PC-3 (cell line): ENCODE data around the gene GBE1. TPM values are rescaled to one million over a fixed set of nuclear protein-coding genes. Genes with fewer than 3 reads are reported as not detected.

Experiments
- ATAC-seq: fragments of 200-7000 bp; cut with Tn5 transposase; 2 replicates; pipeline ENCODE4 v1.9.1; 2020; ENCODE audit warnings: mild to moderate bottlenecking, moderate library complexity
- BruUV-seq: library from RNA; stranded (reverse); fragments of 400-500 nt; replicated peaks from 2 replicates; lab custom pipeline; 2021; lab: Mats Ljungman, UMichigan
- CTCF ChIA-PET: fragments of 300-600 bp; sonication (Branson Sonifier 250); formaldehyde crosslinking; loops from one replicate; lab custom pipeline; 2022; ENCODE audit warnings: antibody characterized with exemption; lab: Charles Lee
- POLR2A ChIA-PET: fragments of 300-600 bp; sonication (Branson Sonifier 250); formaldehyde crosslinking; loops from one replicate; lab custom pipeline; 2022; ENCODE audit warnings: antibody characterized with exemption; ENCODE audit not compliant: unreplicated experiment; lab: Charles Lee
- DNase-seq: peaks from one replicate; pipeline ENCODE4 v3.0.0-alpha.2; 2015
- H2AFZ ChIP-seq: fragments of 300-600 bp; sonication (generic); 2 replicates; pipeline ENCODE4 v1.6.0; 2016; ENCODE audit warnings: antibody characterized with exemption, low read length
- H3F3A ChIP-seq: fragments of 300-600 bp; sonication (generic); one replicate; pipeline ENCODE4 v1.6.0; 2017; ENCODE audit warnings: antibody characterized with exemption, low read length, control low read depth, mild to moderate bottlenecking; ENCODE audit not compliant: unreplicated experiment
- H3K27ac ChIP-seq: fragments of 300-600 bp; sonication (generic); 2 replicates; pipeline ENCODE4 v1.5.1; 2016; ENCODE audit warnings: mild to moderate bottlenecking, low read length
- H3K27me3 ChIP-seq: fragments of 300-600 bp; sonication (generic); 2 replicates; pipeline ENCODE4 v1.6.1; 2016; ENCODE audit warnings: low read length, mixed read lengths
- H3K36me3 ChIP-seq: fragments of 300-600 bp; sonication (generic); 2 replicates; pipeline ENCODE4 v1.6.1; 2016; ENCODE audit warnings: low read depth, mixed run types, low read length, mixed read lengths
- H3K4me1 ChIP-seq: fragments of 300-600 bp; sonication (generic); 2 replicates; pipeline ENCODE4 v1.5.1; 2016; ENCODE audit warnings: low read length; ENCODE audit not compliant: insufficient read depth
- H3K4me2 ChIP-seq: fragments of 300-600 bp; sonication (generic); 2 replicates; pipeline ENCODE4 v1.6.0; 2016; ENCODE audit warnings: low read length
- H3K4me3 ChIP-seq: fragments of 300-600 bp; sonication (generic); 2 replicates; pipeline ENCODE4 v1.5.1; 2016; ENCODE audit warnings: mild to moderate bottlenecking, low read length, mixed read lengths
- H3K79me2 ChIP-seq: fragments of 300-600 bp; sonication (generic); 2 replicates; pipeline ENCODE4 v1.6.1; 2017; ENCODE audit warnings: low read length, mixed read lengths
- H3K9ac ChIP-seq: fragments of 300-600 bp; sonication (generic); 2 replicates; pipeline ENCODE4 v1.6.0; 2016; ENCODE audit warnings: mild to moderate bottlenecking, low read length
- H3K9me2 ChIP-seq: fragments of 300-600 bp; sonication (generic); replicated peaks from 2 replicates; pipeline ENCODE4 v1.6.1; 2016; ENCODE audit warnings: mixed run types, low read length, mixed read lengths
- H3K9me3 ChIP-seq: fragments of 300-600 bp; sonication (generic); 2 replicates; pipeline ENCODE4 v1.6.1; 2016; ENCODE audit warnings: low read length, mixed read lengths
- H4K20me1 ChIP-seq: fragments of 300-600 bp; sonication (generic); 2 replicates; pipeline ENCODE4 v1.6.1; 2016; ENCODE audit warnings: low read length, mixed read lengths
- CTCF ChIP-seq: fragments of 300-600 bp; sonication (generic); conservative IDR thresholded peaks from 2 replicates; pipeline ENCODE4 v1.5.1; 2017; ENCODE audit warnings: antibody characterized with exemption, low read depth, mild to moderate bottlenecking, low read length
- EZH2 ChIP-seq: fragments of 300-600 bp; sonication (generic); IDR thresholded peaks from one replicate; pipeline ENCODE4 v1.6.1; 2017; ENCODE audit warnings: antibody characterized with exemption, mild to moderate bottlenecking, low read length; ENCODE audit not compliant: unreplicated experiment
- EZH2phosphoT487 ChIP-seq: fragments of 300-600 bp; sonication (generic); IDR thresholded peaks from 2 replicates; pipeline ENCODE4 v1.6.1; 2018; ENCODE audit warnings: mild to moderate bottlenecking, antibody characterized with exemption, low read length, borderline replicate concordance
- intact Hi-C: fragments of 100-400 bp; cut with micrococcal nuclease; formaldehyde crosslinking; loops from 2 replicates; pipeline ENCODE4 v1.9.0; 2023
- total RNA-seq: library from RNA; depleted of rRNA; stranded (reverse); fragments of >200 nt; gene quantifications from 2 replicates; pipeline ENCODE4 v1.2.3, GENCODE V29; 2014

GBE1 gene
- total RNA-seq, 1 experiment from 2014 or later = 57.7 TPM

GRCh38 chr3:81650187-81650586 is 111.3 kb downstream of the GBE1 start:
- DNase-seq (no peak), ATAC-seq (no peak)
- no peak overlapping the region for H3K27ac ChIP-seq
- no peaks in the 10 kb centered on the region for H4K20me1 ChIP-seq
- no peak overlapping the region for H3K4me3 ChIP-seq
- no peak overlapping the region for H3K4me2 ChIP-seq
- H3K9me3 ChIP-seq = no peaks in the 10 kb centered on the region
- ChIA-PET POLR2A (interaction anchor here (0.6 kb wide), 1 partner anchor 46 kb away, joined by 3 read pairs; no protein-coding TSS in a partner anchor), CTCF (no interaction called here)
- no peaks in the 10 kb centered on the region for H3F3A ChIP-seq
- peaks cover 15% of the 10 kb centered on the region; the same call in 1 of the 2 replicates for H3K4me1 ChIP-seq
- H3K9ac ChIP-seq = no peak overlapping the region
- intact Hi-C loops = no loop called here
- no peak for TF ChIP-seq CTCF
- TF ChIP-seq EZH2phosphoT487 = no peak
- TF ChIP-seq EZH2 = no peak
- no peak overlapping the region for H2AFZ ChIP-seq
- no peaks in the 10 kb centered on the region for H3K79me2 ChIP-seq
- no peaks in the 10 kb centered on the region for H3K27me3 ChIP-seq
- BruUV-seq = no TSS peak
- H3K9me2 ChIP-seq = no peaks in the 10 kb centered on the region
- H3K36me3 ChIP-seq = peaks cover 4% of the 10 kb centered on the region; the same call in 1 of the 2 replicates

- POLR2A ChIA-PET = no interaction called here
Observed at GRCh38 chr3:81645248-81645647, 116.2 kb downstream of the GBE1 start.

More at GRCh38 chr3:81645248-81645647, 116.2 kb downstream of the GBE1 start:
- ATAC-seq (no peak), DNase-seq (no peak)
- Histone ChIP-seq H3K4me3 (no peak overlapping the region), H3K9me2 (no peaks in the 10 kb centered on the region), H3K4me1 (peaks cover 9% of the 10 kb centered on the region; the same call in 1 of the 2 replicates), H3K9me3 (no peaks in the 10 kb centered on the region), H2AFZ (no peak overlapping the region), H3K27me3 (no peaks in the 10 kb centered on the region), H3K9ac (no peak overlapping the region), H3K4me2 (no peak overlapping the region), H3K36me3 (peaks cover 7% of the 10 kb centered on the region; the same call in 1 of the 2 replicates), H3K27ac (no peak overlapping the region), H3K79me2 (no peaks in the 10 kb centered on the region), H4K20me1 (no peaks in the 10 kb centered on the region), H3F3A (no peaks in the 10 kb centered on the region)
- TF ChIP-seq CTCF (no peak), EZH2phosphoT487 (no peak), EZH2 (no peak)
- CTCF ChIA-PET = interaction anchor here (0.6 kb wide), 1 partner anchor 92 kb away, joined by 4 read pairs; no protein-coding TSS in a partner anchor
- intact Hi-C loops = no loop called here
- no TSS peak for BruUV-seq
